Keratinocyte (primary cell): Measurements from ENCODE around the gene TIMM50. TPM values are rescaled to one million over a fixed set of nuclear protein-coding genes. Genes with fewer than 3 reads are reported as not detected.
"Not testable (repeated sequence)": the region's sequence is repeated elsewhere in the genome, so short reads cannot be mapped to it uniquely, and the experiment has no call there.

Source experiments
- DNase-seq: peaks from one replicate; pipeline ENCODE4 v3.0.0-alpha.2; 2011; ENCODE audit warnings: low read depth, missing footprints, low spot score
- FAIRE-seq: peaks from 2 replicates; lab custom pipeline; 2011; peaks lifted over from hg19 to GRCh38; lab: Jason Lieb, UNC
- H2AFZ ChIP-seq: 2 replicates; pipeline ENCODE4 v1.6.0; 2012; ENCODE audit warnings: low read length, control low read depth, inconsistent platforms; ENCODE audit not compliant: control insufficient read depth
- H3K27ac ChIP-seq: 2 replicates; pipeline ENCODE4 v1.5.1; 2011; ENCODE audit warnings: low read length; ENCODE audit not compliant: control insufficient read depth, insufficient read depth
- H3K27me3 ChIP-seq: 3 replicates; pipeline ENCODE4 v1.6.0; 2011; ENCODE audit warnings: low read length; ENCODE audit not compliant: control insufficient read depth, insufficient read depth; ENCODE audit errors: extremely low read depth
- H3K36me3 ChIP-seq, 2 experiments: 2 replicates in 1 of 2; 3 replicates in 1 of 2; pipeline ENCODE4 v1.5.1; 2011; ENCODE audit warnings: low read length in 2 of 2, mild to moderate bottlenecking in 1 of 2; ENCODE audit not compliant: control insufficient read depth in 2 of 2, insufficient read depth in 2 of 2; ENCODE audit errors: extremely low read depth in 1 of 2
- H3K4me1 ChIP-seq: 3 replicates; pipeline ENCODE4 v1.5.1; 2011; ENCODE audit warnings: low read length; ENCODE audit not compliant: control insufficient read depth, insufficient read depth; ENCODE audit errors: extremely low read depth
- H3K4me2 ChIP-seq: 3 replicates; pipeline ENCODE4 v1.6.0; 2011; ENCODE audit warnings: low read depth, low read length; ENCODE audit not compliant: control insufficient read depth, insufficient read depth; ENCODE audit errors: extremely low read depth
- H3K4me3 ChIP-seq, 3 experiments: fragments of 200-600 bp in 1 of 3; sonication (generic) in 1 of 3; 2 replicates in 2 of 3; 3 replicates in 1 of 3; pipeline ENCODE4 v1.5.1; 2011 to 2016; ENCODE audit warnings: low read length in 3 of 3, mild to moderate bottlenecking in 3 of 3, control low read depth in 2 of 3, inconsistent platforms in 1 of 3, low read depth in 1 of 3, mixed read lengths in 1 of 3, mixed run types in 1 of 3, moderate library complexity in 1 of 3; ENCODE audit not compliant: control insufficient read depth in 2 of 3, insufficient read depth in 2 of 3; ENCODE audit errors: extremely low read depth in 1 of 3
- H3K79me2 ChIP-seq: 2 replicates; pipeline ENCODE4 v1.6.0; 2012; ENCODE audit warnings: low read length; ENCODE audit not compliant: control insufficient read depth, insufficient read depth
- H3K9ac ChIP-seq: 3 replicates; pipeline ENCODE4 v1.6.0; 2011; ENCODE audit warnings: low read length; ENCODE audit not compliant: control insufficient read depth, insufficient read depth; ENCODE audit errors: extremely low read depth
- H3K9me1 ChIP-seq: 3 replicates; pipeline ENCODE4 v1.6.0; 2011; ENCODE audit warnings: low read length; ENCODE audit not compliant: control insufficient read depth, insufficient read depth; ENCODE audit errors: extremely low read depth
- H3K9me3 ChIP-seq: 2 replicates; pipeline ENCODE4 v1.5.1; 2012; ENCODE audit warnings: low read depth, low read length; ENCODE audit not compliant: control insufficient read depth
- H4K20me1 ChIP-seq: 3 replicates; pipeline ENCODE4 v1.6.0; 2011; ENCODE audit warnings: low read length; ENCODE audit not compliant: control insufficient read depth, insufficient read depth; ENCODE audit errors: extremely low read depth
- EZH2 ChIP-seq: IDR thresholded peaks from one replicate; pipeline ENCODE4 v1.6.1; 2012; ENCODE audit warnings: inconsistent platforms, mild to moderate bottlenecking, low read length, moderate library complexity
- dilution Hi-C: fragments of 300-500 bp; cut with MboI; formaldehyde crosslinking; loops from one replicate; pipeline ENCODE4 v1.7.0; 2020; ENCODE audit warnings: low sequenced_read_pairs; ENCODE audit not compliant: extremely low pct_ligation_motif_present
- polyA plus RNA-seq, 5 experiments: library from polyadenylated mRNA; depleted of rRNA in 3 of 5; stranded (reverse) in 3 of 5; stranded (forward) in 1 of 5; unstranded in 1 of 5; fragments of >200 nt; gene quantifications; 1 replicate in 1 of 5; 2 replicates in 3 of 5; 3 replicates in 1 of 5; pipeline versions ENCODE4 v1.2.1 to v1.2.3, GENCODE V29; 2011 to 2012; ENCODE audit warnings: missing spikeins in 2 of 5, low read depth in 1 of 5, low replicate concordance in 1 of 5
- TF ChIP-seq, protein P1 (sequence below), 3 experiments: IDR thresholded peaks in 1 of 3; conservative IDR thresholded peaks in 1 of 3; optimal IDR thresholded peaks in 1 of 3; 2 replicates in 2 of 3; 3 replicates in 1 of 3; pipeline versions ENCODE3 to v1.5.1; 2011; ENCODE audit warnings: low read length in 3 of 3, mild to moderate bottlenecking in 3 of 3, moderate library complexity in 2 of 3, control low read depth in 1 of 3, inconsistent platforms in 1 of 3; ENCODE audit not compliant: insufficient read depth in 2 of 3; ENCODE audit errors: extremely low read depth in 1 of 3

Gene TIMM50
- polyA plus RNA-seq, 1 donor (not counting 4 experiments of a cell fraction or from before 2014, with no cell fraction given) = 85.5 TPM

DNA sequence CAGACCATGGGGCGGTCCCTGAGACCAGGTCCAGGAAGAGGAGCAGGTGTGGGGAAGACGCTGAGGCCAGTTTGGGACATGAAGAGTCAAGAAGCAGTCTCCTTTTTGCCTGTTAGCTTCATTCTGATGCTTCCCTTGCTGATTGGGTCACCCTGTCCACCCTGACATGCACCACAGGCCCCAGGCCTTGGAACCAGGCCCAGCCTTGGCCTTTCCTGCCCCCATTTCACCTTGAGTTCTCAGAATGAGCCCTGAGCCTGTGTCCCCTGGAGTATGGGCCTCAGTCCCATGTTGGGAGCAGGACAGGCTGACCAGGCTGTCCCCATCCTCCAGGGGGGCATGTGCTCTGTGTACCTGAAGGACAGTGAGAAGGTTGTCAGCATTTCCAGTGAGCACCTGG is 4.9 kb upstream of the TIMM50 start:
- Histone ChIP-seq H3K9me3 (no peaks in the 10 kb centered on the region), H3K79me2 (peaks cover under 1% of the 10 kb centered on the region), H4K20me1 (no peaks in the 10 kb centered on the region), H2AFZ (no peak overlapping the region), H3K4me2 (no peak overlapping the region), H3K9ac (no peak overlapping the region), H3K27me3 (no peaks in the 10 kb centered on the region), H3K4me1 (peaks cover 6% of the 10 kb centered on the region), H3K4me3 (no peak overlapping the region), H3K36me3 (peaks cover 36 to 51% of the 10 kb centered on the region in 2 experiments), H3K27ac (no peak overlapping the region), H3K9me1 (no peaks in the 10 kb centered on the region)
- TF ChIP-seq, protein P1, sequence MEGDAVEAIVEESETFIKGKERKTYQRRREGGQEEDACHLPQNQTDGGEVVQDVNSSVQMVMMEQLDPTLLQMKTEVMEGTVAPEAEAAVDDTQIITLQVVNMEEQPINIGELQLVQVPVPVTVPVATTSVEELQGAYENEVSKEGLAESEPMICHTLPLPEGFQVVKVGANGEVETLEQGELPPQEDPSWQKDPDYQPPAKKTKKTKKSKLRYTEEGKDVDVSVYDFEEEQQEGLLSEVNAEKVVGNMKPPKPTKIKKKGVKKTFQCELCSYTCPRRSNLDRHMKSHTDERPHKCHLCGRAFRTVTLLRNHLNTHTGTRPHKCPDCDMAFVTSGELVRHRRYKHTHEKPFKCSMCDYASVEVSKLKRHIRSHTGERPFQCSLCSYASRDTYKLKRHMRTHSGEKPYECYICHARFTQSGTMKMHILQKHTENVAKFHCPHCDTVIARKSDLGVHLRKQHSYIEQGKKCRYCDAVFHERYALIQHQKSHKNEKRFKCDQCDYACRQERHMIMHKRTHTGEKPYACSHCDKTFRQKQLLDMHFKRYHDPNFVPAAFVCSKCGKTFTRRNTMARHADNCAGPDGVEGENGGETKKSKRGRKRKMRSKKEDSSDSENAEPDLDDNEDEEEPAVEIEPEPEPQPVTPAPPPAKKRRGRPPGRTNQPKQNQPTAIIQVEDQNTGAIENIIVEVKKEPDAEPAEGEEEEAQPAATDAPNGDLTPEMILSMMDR (optimal IDR thresholded peaks at IDR 0.05 in 1 of 3, IDR thresholded peaks at IDR 0.05 in 1 of 3, conservative IDR thresholded peaks at IDR 0.05 in 1 of 3; ENCODE audit: extremely low read depth in 1 of 3, insufficient read depth in 2 of 3, low read length in 3 of 3) = no peak
- no peak for TF ChIP-seq EZH2
- FAIRE-seq (no peak), DNase-seq (no peak)
- dilution Hi-C loops = no loop called here

DNA sequence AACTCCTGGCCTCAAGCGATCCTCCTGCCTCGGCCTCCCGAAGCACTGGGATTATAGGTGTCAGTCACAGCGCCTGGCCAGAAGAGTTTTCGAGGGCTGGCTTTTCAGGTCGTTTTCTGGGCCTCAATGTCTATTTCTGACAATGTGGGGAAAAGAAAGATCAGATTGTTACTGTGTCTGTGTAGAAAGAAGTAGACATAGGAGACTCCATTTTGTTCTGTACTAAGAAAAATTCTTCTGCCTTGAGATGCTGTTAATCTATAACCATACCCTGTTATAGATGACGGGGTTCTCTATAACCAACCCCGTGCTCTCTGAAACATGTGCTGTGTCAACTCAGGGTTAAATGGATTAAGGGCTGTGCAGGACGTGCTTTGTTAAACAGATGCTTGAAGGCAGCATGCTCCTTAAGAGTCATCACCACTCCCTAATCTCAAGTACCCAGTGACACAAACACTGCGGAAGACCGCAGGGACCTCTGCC is 1.3 kb upstream of the TIMM50 start:
- H2AFZ ChIP-seq, dilution Hi-C loops, H3K9ac ChIP-seq, H3K4me3 ChIP-seq, H3K9me1 ChIP-seq, H3K4me2 ChIP-seq, DNase-seq, H3K9me3 ChIP-seq, H3K27ac ChIP-seq, FAIRE-seq, H3K27me3 ChIP-seq, H4K20me1 ChIP-seq: not testable (repeated sequence)
- peaks cover 16% of the 10 kb centered on the region for H3K4me1 ChIP-seq
- peaks cover 27 to 31% of the 10 kb centered on the region in 2 experiments for H3K36me3 ChIP-seq
- H3K79me2 ChIP-seq = peaks cover 23% of the 10 kb centered on the region

DNA sequence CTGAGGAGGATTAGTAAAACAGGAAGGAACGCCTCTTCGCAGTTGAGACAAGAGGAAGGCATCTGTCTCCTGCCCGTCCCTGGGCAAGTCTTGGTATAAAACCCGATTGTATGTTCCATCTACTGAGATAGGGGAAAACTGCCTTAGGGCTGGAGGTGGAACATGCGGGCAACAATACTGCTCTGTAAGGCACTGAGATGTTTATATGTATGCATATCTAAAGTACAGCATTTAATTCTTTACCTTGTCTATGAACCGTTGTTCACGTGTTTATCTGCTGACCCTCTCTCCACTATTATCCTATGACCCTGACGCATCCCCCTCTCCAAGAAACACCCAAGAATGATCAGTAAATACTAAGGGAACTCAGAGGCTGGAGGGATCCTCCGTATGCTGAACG is 722 bp upstream of the TIMM50 start:
- Histone ChIP-seq H3K9me3 (no peaks in the 10 kb centered on the region), H3K79me2 (peaks cover 23% of the 10 kb centered on the region), H3K4me1 (peaks cover 16% of the 10 kb centered on the region), H3K9me1 (no peaks in the 10 kb centered on the region), H3K4me3 (peak overlapping the region in 2 of 3 experiments; percentile 81 to 89), H3K27me3 (no peaks in the 10 kb centered on the region), H2AFZ (peak overlapping the region; percentile 95), H3K4me2 (peak overlapping the region; percentile 82), H4K20me1 (no peaks in the 10 kb centered on the region), H3K27ac (peak overlapping the region; percentile 94), H3K36me3 (peaks cover 22 to 29% of the 10 kb centered on the region in 2 experiments), H3K9ac (peak overlapping the region; percentile 99)
- DNase-seq = no peak
- FAIRE-seq = no peak
- dilution Hi-C loops = no loop called here
- TF ChIP-seq EZH2 = no peak
- TF ChIP-seq, protein P1 (optimal IDR thresholded peaks at IDR 0.05 in 1 of 3, IDR thresholded peaks at IDR 0.05 in 1 of 3, conservative IDR thresholded peaks at IDR 0.05 in 1 of 3; ENCODE audit: extremely low read depth in 1 of 3, insufficient read depth in 2 of 3, low read length in 3 of 3) = no peak
